NCI-H1092 (cell line): ENCODE data around the gene CXXC5.
A peak's percentile ranks its signal among the peaks of the same experiment; 100 is the strongest.

Experiments
- DNase-seq: peaks from one replicate; lab custom pipeline; 2025; lab: John Stamatoyannopoulos, UW

CXXC5 gene

GRCh38 chr5:139694556-139695177 is 46.5 kb downstream of the CXXC5 start:
- DNase-seq: no peak

- no peak for DNase-seq
Observed at GRCh38 chr5:139695178-139695573, 47.0 kb downstream of the CXXC5 start.

GRCh38 chr5:139696167-139696893 is 48.2 kb downstream of the CXXC5 start:
- no peak for DNase-seq

GRCh38 chr5:139696894-139697658 is 48.9 kb downstream of the CXXC5 start:
- DNase-seq: no peak

GRCh38 chr5:139698490-139699146 is 50.5 kb downstream of the CXXC5 start:
- DNase-seq: no peak

- DNase-seq: no peak
Observed at GRCh38 chr5:139699351-139699750, 51.2 kb downstream of the CXXC5 start.

- DNase-seq: no peak
Observed at GRCh38 chr5:139700711-139701055, 52.5 kb downstream of the CXXC5 start.

- no peak for DNase-seq
Observed at GRCh38 chr5:139701056-139701741, 53.0 kb downstream of the CXXC5 start.

- no peak for DNase-seq
Observed at GRCh38 chr5:139702548-139702947, 54.4 kb downstream of the CXXC5 start.

GRCh38 chr5:139704748-139705147 is 56.6 kb downstream of the CXXC5 start:
- no peak for DNase-seq

GRCh38 chr5:139705191-139705590 is 57.0 kb downstream of the CXXC5 start:
- DNase-seq: no peak

- DNase-seq: no peak
Observed at GRCh38 chr5:139705655-139706587, 57.8 kb downstream of the CXXC5 start.

- no peak for DNase-seq
Observed at GRCh38 chr5:139707445-139708003, 59.4 kb downstream of the CXXC5 start.

- DNase-seq: no peak
Observed at GRCh38 chr5:139708434-139708861, 60.3 kb downstream of the CXXC5 start.

GRCh38 chr5:139708877-139709581 is 60.9 kb downstream of the CXXC5 start:
- DNase-seq: peak; percentile 19

GRCh38 chr5:139709582-139710318 is 61.6 kb downstream of the CXXC5 start:
- DNase-seq: no peak

GRCh38 chr5:139710319-139711066 is 62.3 kb downstream of the CXXC5 start:
- peak; percentile 23 for DNase-seq
